WTC11 (cell line): ENCODE results near the gene SECTM1. TPM values are rescaled to one million over a fixed set of nuclear protein-coding genes. Genes with fewer than 3 reads are reported as not detected.

Source experiments
- ATAC-seq: fragments of 200-7000 bp; cut with Tn5 transposase; 2 replicates; pipeline ENCODE4 v1.10.0; 2021; ENCODE audit warnings: mild to moderate bottlenecking, moderate library complexity
- CTCF ChIA-PET: fragments of 300-600 bp; sonication (Branson Sonifier 250); formaldehyde crosslinking; loops from one replicate; lab custom pipeline; 2021; ENCODE audit warnings: antibody characterized with exemption; lab: Charles Lee
- POLR2A ChIA-PET: fragments of 350-600 bp; sonication (Branson Sonifier 250); formaldehyde crosslinking; loops from one replicate; lab custom pipeline; 2021; ENCODE audit warnings: antibody characterized with exemption; lab: Charles Lee
- DNase-seq: peaks from one replicate; pipeline ENCODE4 v3.0.0; 2021; ENCODE audit warnings: low spot score
- H3K27ac Mint-ChIP-seq: 2 replicates; pipeline ENCODE4 v1.8.0; 2021; ENCODE audit warnings: mixed read lengths
- H3K27me3 Mint-ChIP-seq: 2 replicates; pipeline ENCODE4 v1.8.0; 2021; ENCODE audit warnings: low read depth, mild to moderate bottlenecking, moderate library complexity, mixed read lengths
- H3K36me3 Mint-ChIP-seq: 2 replicates; pipeline ENCODE4 v1.8.0; 2021; ENCODE audit warnings: mixed read lengths
- H3K4me1 Mint-ChIP-seq: 2 replicates; pipeline ENCODE4 v1.8.0; 2022; ENCODE audit warnings: mixed read lengths
- H3K4me3 Mint-ChIP-seq: 2 replicates; pipeline ENCODE4 v1.8.0; 2021; ENCODE audit warnings: mild to moderate bottlenecking, moderate library complexity, mixed read lengths
- H3K9me3 Mint-ChIP-seq: 2 replicates; pipeline ENCODE4 v1.8.0; 2021; ENCODE audit warnings: mixed read lengths
- EMX1 ChIP-seq: fragments of 250-450 bp; sonication (Bioruptor Pico); IDR thresholded peaks from 2 replicates; pipeline ENCODE4 v1.8.0; 2021; ENCODE audit warnings: mild to moderate bottlenecking
- KAT7 ChIP-seq: sonication (generic); formaldehyde crosslinking; IDR thresholded peaks from 2 replicates; pipeline ENCODE4 v1.8.1; 2023; ENCODE audit warnings: missing genetic modification reagents, mild to moderate bottlenecking, borderline replicate concordance
- NFYB ChIP-seq: sonication (generic); formaldehyde crosslinking; conservative IDR thresholded peaks from 2 replicates; pipeline ENCODE4 v1.8.0; 2022; ENCODE audit warnings: low read depth, missing genetic modification reagents
- OVOL2 ChIP-seq: fragments of 250-450 bp; sonication (Bioruptor Pico); IDR thresholded peaks from 2 replicates; pipeline ENCODE4 v1.9.0; 2021; ENCODE audit warnings: mild to moderate bottlenecking, borderline replicate concordance
- TEAD1 ChIP-seq: sonication (generic); formaldehyde crosslinking; IDR thresholded peaks from 2 replicates; pipeline ENCODE4 v1.8.0; 2022; ENCODE audit warnings: mild to moderate bottlenecking, missing genetic modification reagents
- ZNF121 ChIP-seq: sonication (generic); formaldehyde crosslinking; IDR thresholded peaks from 2 replicates; pipeline ENCODE4 v1.8.0; 2023; ENCODE audit warnings: missing genetic modification reagents
- ZNF219 ChIP-seq: sonication (generic); formaldehyde crosslinking; IDR thresholded peaks from 2 replicates; pipeline ENCODE4 v1.8.0; 2023; ENCODE audit warnings: missing genetic modification reagents, mild to moderate bottlenecking, borderline replicate concordance
- ZNF232 ChIP-seq: sonication (generic); formaldehyde crosslinking; IDR thresholded peaks from 2 replicates; pipeline ENCODE4 v1.8.0; 2022; ENCODE audit warnings: mild to moderate bottlenecking, missing genetic modification reagents
- ZNF416 ChIP-seq: fragments of 250-450 bp; sonication (Bioruptor Pico); IDR thresholded peaks from 2 replicates; pipeline ENCODE4 v1.9.0; 2021; ENCODE audit warnings: mild to moderate bottlenecking, inconsistent platforms
- total RNA-seq: library from RNA; stranded (reverse); gene quantifications from 3 replicates; pipeline ENCODE4 v1.2.3, GENCODE V29; 2021
- TF ChIP-seq, protein P1 (sequence below): sonication (generic); formaldehyde crosslinking; IDR thresholded peaks from 2 replicates; pipeline ENCODE4 v1.8.0; 2022; ENCODE audit warnings: mild to moderate bottlenecking, missing genetic modification reagents
- TF ChIP-seq, protein P2 (sequence below): fragments of 250-450 bp; sonication (Bioruptor Pico); IDR thresholded peaks from 2 replicates; pipeline ENCODE4 v2.1.2; 2022; ENCODE audit warnings: mild to moderate bottlenecking, moderate library complexity
- TF ChIP-seq, protein P3 (sequence below): sonication (generic); formaldehyde crosslinking; conservative IDR thresholded peaks from 2 replicates; pipeline ENCODE4 v1.8.1; 2022; ENCODE audit warnings: mild to moderate bottlenecking, missing genetic modification reagents
- TF ChIP-seq, protein P4 (sequence below): sonication (generic); formaldehyde crosslinking; IDR thresholded peaks from 2 replicates; pipeline ENCODE4 v1.8.1; 2023; ENCODE audit warnings: mild to moderate bottlenecking, missing genetic modification reagents, borderline replicate concordance
- TF ChIP-seq, protein P5 (sequence below): fragments of 250-450 bp; sonication (Bioruptor Pico); IDR thresholded peaks from 2 replicates; pipeline ENCODE4 v1.9.0; 2021; ENCODE audit warnings: mild to moderate bottlenecking, borderline replicate concordance

The SECTM1 gene
- total RNA-seq, 1 experiment from 2014 or later, result 0.22 TPM

DNA sequence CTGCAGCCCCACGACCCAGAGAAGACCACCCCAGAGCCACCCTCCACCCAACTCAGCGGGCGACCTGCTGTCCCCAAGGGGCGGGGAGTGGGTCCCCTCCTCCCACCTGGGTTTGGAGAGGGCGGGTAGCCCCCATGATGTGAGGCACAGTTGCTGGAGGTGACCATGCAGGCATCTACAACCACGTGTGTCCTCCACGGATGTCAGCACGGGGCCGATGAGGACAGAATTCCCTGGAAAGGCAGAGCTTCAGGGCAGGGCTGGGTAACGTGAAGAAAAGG is 45.1 kb upstream of the SECTM1 start:
- no peaks in the 10 kb centered on the region for H3K9me3 Mint-ChIP-seq
- no peaks in the 10 kb centered on the region for H3K36me3 Mint-ChIP-seq
- H3K4me3 Mint-ChIP-seq, result no peak overlapping the region
- no peak for DNase-seq
- TF ChIP-seq OVOL2 (CRISPR knock-in tag), result no peak
- TF ChIP-seq, protein P1, sequence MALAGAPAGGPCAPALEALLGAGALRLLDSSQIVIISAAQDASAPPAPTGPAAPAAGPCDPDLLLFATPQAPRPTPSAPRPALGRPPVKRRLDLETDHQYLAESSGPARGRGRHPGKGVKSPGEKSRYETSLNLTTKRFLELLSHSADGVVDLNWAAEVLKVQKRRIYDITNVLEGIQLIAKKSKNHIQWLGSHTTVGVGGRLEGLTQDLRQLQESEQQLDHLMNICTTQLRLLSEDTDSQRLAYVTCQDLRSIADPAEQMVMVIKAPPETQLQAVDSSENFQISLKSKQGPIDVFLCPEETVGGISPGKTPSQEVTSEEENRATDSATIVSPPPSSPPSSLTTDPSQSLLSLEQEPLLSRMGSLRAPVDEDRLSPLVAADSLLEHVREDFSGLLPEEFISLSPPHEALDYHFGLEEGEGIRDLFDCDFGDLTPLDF (CRISPR knock-in tag), result no peak
- TF ChIP-seq NFYB (CRISPR knock-in tag), result no peak
- TF ChIP-seq, protein P2, sequence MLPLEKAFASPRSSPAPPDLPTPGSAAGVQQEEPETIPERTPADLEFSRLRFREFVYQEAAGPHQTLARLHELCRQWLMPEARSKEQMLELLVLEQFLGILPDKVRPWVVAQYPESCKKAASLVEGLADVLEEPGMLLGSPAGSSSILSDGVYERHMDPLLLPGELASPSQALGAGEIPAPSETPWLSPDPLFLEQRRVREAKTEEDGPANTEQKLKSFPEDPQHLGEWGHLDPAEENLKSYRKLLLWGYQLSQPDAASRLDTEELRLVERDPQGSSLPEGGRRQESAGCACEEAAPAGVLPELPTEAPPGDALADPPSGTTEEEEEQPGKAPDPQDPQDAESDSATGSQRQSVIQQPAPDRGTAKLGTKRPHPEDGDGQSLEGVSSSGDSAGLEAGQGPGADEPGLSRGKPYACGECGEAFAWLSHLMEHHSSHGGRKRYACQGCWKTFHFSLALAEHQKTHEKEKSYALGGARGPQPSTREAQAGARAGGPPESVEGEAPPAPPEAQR (CRISPR knock-in tag), result no peak
- TF ChIP-seq ZNF121, result no peak
- TF ChIP-seq ZNF232, result no peak
- TF ChIP-seq, protein P3, sequence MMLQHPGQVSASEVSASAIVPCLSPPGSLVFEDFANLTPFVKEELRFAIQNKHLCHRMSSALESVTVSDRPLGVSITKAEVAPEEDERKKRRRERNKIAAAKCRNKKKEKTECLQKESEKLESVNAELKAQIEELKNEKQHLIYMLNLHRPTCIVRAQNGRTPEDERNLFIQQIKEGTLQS, result no peak
- no peak for TF ChIP-seq ZNF219 (CRISPR knock-in tag)
- no peak for TF ChIP-seq TEAD1
- TF ChIP-seq, protein P4, sequence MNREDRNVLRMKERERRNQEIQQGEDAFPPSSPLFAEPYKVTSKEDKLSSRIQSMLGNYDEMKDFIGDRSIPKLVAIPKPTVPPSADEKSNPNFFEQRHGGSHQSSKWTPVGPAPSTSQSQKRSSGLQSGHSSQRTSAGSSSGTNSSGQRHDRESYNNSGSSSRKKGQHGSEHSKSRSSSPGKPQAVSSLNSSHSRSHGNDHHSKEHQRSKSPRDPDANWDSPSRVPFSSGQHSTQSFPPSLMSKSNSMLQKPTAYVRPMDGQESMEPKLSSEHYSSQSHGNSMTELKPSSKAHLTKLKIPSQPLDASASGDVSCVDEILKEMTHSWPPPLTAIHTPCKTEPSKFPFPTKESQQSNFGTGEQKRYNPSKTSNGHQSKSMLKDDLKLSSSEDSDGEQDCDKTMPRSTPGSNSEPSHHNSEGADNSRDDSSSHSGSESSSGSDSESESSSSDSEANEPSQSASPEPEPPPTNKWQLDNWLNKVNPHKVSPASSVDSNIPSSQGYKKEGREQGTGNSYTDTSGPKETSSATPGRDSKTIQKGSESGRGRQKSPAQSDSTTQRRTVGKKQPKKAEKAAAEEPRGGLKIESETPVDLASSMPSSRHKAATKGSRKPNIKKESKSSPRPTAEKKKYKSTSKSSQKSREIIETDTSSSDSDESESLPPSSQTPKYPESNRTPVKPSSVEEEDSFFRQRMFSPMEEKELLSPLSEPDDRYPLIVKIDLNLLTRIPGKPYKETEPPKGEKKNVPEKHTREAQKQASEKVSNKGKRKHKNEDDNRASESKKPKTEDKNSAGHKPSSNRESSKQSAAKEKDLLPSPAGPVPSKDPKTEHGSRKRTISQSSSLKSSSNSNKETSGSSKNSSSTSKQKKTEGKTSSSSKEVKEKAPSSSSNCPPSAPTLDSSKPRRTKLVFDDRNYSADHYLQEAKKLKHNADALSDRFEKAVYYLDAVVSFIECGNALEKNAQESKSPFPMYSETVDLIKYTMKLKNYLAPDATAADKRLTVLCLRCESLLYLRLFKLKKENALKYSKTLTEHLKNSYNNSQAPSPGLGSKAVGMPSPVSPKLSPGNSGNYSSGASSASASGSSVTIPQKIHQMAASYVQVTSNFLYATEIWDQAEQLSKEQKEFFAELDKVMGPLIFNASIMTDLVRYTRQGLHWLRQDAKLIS (CRISPR knock-in tag), result no peak
- TF ChIP-seq, protein P5, sequence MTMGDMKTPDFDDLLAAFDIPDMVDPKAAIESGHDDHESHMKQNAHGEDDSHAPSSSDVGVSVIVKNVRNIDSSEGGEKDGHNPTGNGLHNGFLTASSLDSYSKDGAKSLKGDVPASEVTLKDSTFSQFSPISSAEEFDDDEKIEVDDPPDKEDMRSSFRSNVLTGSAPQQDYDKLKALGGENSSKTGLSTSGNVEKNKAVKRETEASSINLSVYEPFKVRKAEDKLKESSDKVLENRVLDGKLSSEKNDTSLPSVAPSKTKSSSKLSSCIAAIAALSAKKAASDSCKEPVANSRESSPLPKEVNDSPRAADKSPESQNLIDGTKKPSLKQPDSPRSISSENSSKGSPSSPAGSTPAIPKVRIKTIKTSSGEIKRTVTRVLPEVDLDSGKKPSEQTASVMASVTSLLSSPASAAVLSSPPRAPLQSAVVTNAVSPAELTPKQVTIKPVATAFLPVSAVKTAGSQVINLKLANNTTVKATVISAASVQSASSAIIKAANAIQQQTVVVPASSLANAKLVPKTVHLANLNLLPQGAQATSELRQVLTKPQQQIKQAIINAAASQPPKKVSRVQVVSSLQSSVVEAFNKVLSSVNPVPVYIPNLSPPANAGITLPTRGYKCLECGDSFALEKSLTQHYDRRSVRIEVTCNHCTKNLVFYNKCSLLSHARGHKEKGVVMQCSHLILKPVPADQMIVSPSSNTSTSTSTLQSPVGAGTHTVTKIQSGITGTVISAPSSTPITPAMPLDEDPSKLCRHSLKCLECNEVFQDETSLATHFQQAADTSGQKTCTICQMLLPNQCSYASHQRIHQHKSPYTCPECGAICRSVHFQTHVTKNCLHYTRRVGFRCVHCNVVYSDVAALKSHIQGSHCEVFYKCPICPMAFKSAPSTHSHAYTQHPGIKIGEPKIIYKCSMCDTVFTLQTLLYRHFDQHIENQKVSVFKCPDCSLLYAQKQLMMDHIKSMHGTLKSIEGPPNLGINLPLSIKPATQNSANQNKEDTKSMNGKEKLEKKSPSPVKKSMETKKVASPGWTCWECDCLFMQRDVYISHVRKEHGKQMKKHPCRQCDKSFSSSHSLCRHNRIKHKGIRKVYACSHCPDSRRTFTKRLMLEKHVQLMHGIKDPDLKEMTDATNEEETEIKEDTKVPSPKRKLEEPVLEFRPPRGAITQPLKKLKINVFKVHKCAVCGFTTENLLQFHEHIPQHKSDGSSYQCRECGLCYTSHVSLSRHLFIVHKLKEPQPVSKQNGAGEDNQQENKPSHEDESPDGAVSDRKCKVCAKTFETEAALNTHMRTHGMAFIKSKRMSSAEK (CRISPR knock-in tag), result no peak
- TF ChIP-seq ZNF416 (CRISPR knock-in tag), result no peak
- no peak for TF ChIP-seq KAT7 (CRISPR knock-in tag)
- no peak for TF ChIP-seq EMX1 (CRISPR knock-in tag)
- TF ChIP-seq, all 79 proteins: peak for 0
- H3K4me1 Mint-ChIP-seq, result no peaks in the 10 kb centered on the region
- ChIA-PET CTCF (interaction anchor here (1.1 kb wide), 1 partner anchor 144 kb away, joined by 3 read pairs; no protein-coding TSS in a partner anchor), POLR2A (no interaction called here)
- no peak for ATAC-seq
- no peak overlapping the region for H3K27ac Mint-ChIP-seq
- H3K27me3 Mint-ChIP-seq, result peaks cover 26% of the 10 kb centered on the region
